HPDE6-E6E7 (cell line): ENCODE results near the gene MEIKIN.

ENCODE experiments used
- DNase-seq: peaks from one replicate; pipeline ENCODE4 v3.0.0; 2011; ENCODE audit warnings: missing footprints; ENCODE audit errors: extremely low spot score

MEIKIN gene

GRCh38 chr5:131973089-131973712 lies 27.7 kb upstream of the MEIKIN start:
- no peak for DNase-seq

GRCh38 chr5:131968396-131968954 lies 23.0 kb upstream of the MEIKIN start:
- DNase-seq = no peak

- no peak for DNase-seq
Measured at GRCh38 chr5:131966551-131966950, 21.1 kb upstream of the MEIKIN start.

GRCh38 chr5:131965826-131966415 lies 20.5 kb upstream of the MEIKIN start:
- no peak for DNase-seq

- no peak for DNase-seq
Measured at GRCh38 chr5:131959906-131960305, 14.4 kb upstream of the MEIKIN start.

- no peak for DNase-seq
Measured at GRCh38 chr5:131959136-131959535, 13.7 kb upstream of the MEIKIN start.

- no peak for DNase-seq
Measured at GRCh38 chr5:131957721-131958441, 12.4 kb upstream of the MEIKIN start.

GRCh38 chr5:131953969-131954368 lies 8.5 kb upstream of the MEIKIN start:
- no peak for DNase-seq

GRCh38 chr5:131952301-131952857 lies 6.9 kb upstream of the MEIKIN start:
- no peak for DNase-seq

- DNase-seq = no peak
Measured at GRCh38 chr5:131950706-131951105, 5.2 kb upstream of the MEIKIN start.

- no peak for DNase-seq
Measured at GRCh38 chr5:131947445-131947844, 2.0 kb upstream of the MEIKIN start.

GRCh38 chr5:131944702-131945550 lies 537 bp downstream of the MEIKIN start:
- DNase-seq = no peak

- no peak for DNase-seq
Measured at GRCh38 chr5:131943916-131944315, 1.5 kb downstream of the MEIKIN start.

GRCh38 chr5:131942016-131942415 lies 3.4 kb downstream of the MEIKIN start:
- no peak for DNase-seq

GRCh38 chr5:131939690-131940345 lies 5.6 kb downstream of the MEIKIN start:
- no peak for DNase-seq

- no peak for DNase-seq
Measured at GRCh38 chr5:131932235-131932634, 13.2 kb downstream of the MEIKIN start.

- DNase-seq = no peak
Measured at GRCh38 chr5:131928957-131929356, 16.5 kb downstream of the MEIKIN start.

GRCh38 chr5:131926168-131926567 lies 19.3 kb downstream of the MEIKIN start:
- DNase-seq = no peak

GRCh38 chr5:131916481-131916880 lies 29.0 kb downstream of the MEIKIN start:
- DNase-seq = no peak

- no peak for DNase-seq
Measured at GRCh38 chr5:131914472-131914871, 31.0 kb downstream of the MEIKIN start.

- no peak for DNase-seq
Measured at GRCh38 chr5:131913603-131914002, 31.9 kb downstream of the MEIKIN start.
